Fibroblast of skin of abdomen (primary cell): Measurements from ENCODE around the gene WDR7. TPM values are rescaled to one million over a fixed set of nuclear protein-coding genes. Genes with fewer than 3 reads are reported as not detected.
"Not testable (repeated sequence)": the region's sequence is repeated elsewhere in the genome, so short reads cannot be mapped to it uniquely, and the experiment has no call there.

Experiments
- DNase-seq: peaks from one replicate; pipeline ENCODE4 v3.0.0-alpha.2; 2013
- polyA plus RNA-seq, 2 experiments: library from polyadenylated mRNA; unstranded; fragments of 120-200 nt; gene quantifications; one replicate each; pipeline ENCODE4 v1.2.1, GENCODE V29; 2013; ENCODE audit not compliant: insufficient read length in 2 of 2

The WDR7 gene
- 6.5 TPM for polyA plus RNA-seq (2013, experiment 1 of 2; ENCODE audit: insufficient read length)
- polyA plus RNA-seq (2013, experiment 2 of 2; ENCODE audit: insufficient read length), result 5.8 TPM

DNA sequence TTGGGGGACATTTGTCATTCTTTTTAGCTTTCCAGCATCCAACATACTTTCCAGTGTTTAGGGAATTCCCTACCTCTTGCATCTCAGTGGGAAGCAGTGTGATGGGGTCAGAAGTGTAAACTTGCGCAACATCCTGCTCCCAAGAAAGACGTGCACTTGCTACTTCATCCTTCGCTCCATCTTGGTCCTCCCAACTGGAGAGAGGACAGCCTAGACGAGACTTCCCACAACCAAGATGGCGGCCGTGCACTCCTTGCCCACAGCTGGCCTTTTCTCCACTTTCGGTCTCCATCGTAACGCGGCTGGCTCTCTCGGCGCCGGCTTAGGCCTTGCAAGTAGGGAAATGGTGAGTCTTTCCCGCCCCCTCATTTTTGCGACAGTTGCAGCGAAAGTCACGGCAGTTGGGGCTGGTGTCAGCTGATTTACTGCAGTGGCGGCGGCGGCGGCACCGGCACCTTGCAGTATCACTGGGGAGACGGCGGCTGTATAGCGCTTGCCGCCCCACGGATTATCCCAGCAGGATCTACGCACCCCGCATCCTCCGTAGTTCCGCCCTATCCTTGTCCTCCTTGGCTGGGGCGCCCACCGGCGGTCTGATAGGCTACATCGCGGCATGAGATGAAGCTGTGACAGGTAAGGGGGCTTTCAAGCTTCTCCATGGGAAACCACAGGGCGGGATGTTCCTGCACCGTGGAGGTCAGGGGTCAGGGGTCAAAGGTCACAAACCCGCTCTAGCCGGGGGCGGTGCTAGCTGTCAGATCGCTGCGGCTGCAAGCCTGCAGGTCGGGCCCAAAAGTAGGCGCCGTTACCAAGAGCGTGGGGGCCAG lies at the start of gene WDR7:
TSS of gene WDR7 (plus strand) at position 416 of the 827 bp plus-strand sequence. CDS start 21,157 bp downstream, outside the sequence.
- DNase-seq, result peak; percentile 99

DNA sequence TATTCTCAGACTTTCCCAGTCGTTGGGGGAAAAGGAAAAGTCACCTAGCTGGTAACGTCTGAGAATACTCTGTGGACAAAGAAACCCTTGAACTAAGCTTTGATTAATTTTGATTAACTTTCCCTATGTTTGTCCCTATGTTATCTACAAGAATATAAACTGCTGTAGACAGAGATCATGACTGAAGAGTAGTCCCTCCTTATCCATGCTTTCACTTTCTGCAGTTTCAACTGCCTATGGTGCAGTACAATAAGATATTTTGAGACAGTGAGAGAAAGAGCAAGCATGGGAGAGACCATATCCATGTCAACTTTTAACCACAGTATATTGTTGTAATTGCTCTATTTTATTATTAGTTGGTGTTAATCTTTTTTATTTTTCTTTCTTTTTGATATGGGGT lies 44.5 kb upstream of the WDR7 start:
- no peak for DNase-seq

DNA sequence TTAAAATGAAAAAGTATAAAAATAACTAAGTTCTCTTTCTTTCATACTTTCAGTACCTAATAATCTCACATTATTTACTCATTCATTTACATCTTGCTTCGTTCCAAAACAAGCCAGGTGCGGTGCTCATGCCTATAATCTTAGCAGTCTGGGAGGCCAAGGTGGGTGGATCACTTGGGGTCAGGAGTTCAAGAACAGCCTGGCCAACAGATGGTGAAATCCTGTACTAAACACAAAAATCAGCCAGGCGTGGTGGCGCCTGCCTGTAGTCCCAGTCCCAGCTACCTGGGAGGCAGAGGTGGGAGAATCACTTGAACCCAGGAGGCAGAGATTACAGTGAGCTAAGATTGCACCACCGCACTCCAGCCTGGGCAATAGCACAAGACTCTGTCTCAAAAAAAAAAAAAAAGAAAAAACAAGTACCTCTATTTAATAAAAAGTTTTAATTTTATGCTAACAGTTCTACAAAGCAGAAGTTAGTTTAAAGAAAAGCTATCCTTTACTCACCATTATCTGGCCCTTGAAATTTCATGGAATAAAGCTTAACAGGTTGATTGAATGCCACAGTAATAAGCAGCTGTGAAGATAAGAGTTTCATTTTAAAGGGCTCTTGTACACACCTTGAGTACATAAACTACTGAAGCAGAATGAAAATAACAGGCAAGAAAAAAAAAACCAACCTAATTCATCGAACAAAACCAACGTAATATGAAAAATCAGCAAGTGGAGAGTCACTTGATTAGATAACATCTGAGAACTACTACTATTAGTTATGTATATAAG lies 35.2 kb upstream of the WDR7 start:
- DNase-seq, result no peak

DNA sequence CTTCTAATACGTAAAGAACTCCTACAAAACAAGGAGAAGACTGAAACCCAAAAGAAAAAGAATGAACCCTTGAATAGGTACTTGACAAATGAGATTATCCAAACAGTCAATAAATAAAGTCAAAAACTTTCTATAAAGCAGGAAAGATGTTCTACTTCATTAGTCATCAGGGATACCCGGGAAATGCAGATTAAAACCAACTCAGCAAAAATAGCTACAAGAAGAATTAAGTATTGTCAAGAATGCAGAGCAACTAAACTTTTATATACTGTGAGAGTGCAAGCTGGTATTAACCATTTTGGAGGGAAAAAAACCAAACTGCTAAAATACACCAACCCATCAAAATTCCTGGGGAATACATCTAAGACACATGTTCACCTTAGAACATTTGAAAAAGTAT lies 23.2 kb upstream of the WDR7 start:
- peak; percentile 4 for DNase-seq

DNA sequence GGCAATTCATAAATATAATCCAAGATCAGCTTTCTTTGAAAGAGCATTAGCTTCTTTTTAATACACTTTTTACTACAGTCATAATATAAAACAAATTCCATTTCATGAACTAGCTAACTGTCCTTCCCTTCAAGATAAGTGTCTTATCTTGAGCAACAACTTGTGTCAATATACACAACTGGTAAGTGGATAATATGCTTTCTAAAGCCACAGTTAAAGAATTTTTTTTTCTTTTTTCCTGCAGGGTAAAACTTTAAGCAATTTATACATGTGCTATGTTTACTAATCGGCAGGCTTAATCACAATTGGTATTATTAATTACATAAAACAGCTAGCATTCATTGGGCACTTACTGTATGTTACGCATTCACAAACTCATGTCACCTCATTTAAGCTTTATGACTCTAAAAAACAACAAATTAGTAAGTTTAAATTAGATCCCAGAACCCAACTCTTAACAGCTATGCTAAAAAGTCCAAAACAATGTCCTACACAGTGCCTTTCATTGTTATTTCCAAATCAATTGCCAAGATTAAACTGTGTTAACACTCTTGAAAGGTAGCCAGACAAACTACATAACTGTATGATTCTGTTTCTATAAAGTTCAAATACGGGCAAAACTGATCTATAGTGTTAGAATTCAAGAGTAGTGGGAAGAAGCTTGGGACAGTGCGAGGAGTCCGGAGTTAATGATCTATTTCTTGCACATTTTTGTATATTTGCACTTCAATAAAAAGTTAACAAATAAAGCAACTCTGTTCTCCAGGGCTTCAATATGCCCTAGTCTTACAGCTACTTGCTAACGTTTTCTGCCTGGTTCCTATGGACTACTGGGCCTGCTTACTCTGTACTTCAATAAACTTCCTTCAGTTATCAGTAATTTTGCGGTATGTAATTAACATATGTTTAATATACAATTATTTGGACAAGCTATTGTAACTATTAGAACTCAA lies 18.8 kb upstream of the WDR7 start:
- DNase-seq, result no peak

DNA sequence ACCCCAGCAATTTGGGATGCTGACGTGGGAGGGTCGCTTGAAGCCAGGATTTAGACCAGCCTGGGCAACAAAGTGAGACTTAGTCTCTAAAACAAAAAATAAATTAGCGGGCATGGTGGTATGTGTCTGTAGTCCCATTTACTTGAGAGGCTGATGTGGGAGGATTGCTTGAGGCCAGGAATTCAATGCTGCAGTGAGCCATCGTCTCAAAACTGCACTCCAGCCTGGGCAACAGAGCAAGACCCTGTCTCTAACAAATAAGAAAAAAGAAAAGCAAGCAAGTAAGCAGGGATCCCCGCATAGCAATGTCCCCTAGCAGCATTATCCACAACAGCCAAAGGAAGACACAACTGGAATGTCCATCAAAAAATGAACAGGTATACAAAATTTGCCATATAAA lies 16.2 kb upstream of the WDR7 start:
- no peak for DNase-seq

DNA sequence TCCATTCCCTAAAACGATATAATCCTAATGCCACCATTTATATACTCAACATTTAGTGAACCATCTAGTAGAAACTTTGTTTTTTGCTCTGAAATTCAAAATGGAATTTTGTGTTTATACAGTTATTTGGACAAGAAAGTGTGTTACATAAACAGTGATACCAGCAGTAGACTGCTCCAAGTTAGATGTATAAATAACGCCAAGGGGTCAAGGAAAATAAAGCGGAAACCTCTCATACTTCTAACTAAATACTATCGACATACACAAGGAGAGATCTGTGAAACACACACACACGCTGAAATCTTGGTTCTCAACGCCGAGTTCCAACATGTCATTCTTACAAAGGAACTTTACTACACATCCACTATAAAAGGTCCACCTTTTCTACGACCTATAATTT lies 14.0 kb upstream of the WDR7 start:
- DNase-seq, result no peak

DNA sequence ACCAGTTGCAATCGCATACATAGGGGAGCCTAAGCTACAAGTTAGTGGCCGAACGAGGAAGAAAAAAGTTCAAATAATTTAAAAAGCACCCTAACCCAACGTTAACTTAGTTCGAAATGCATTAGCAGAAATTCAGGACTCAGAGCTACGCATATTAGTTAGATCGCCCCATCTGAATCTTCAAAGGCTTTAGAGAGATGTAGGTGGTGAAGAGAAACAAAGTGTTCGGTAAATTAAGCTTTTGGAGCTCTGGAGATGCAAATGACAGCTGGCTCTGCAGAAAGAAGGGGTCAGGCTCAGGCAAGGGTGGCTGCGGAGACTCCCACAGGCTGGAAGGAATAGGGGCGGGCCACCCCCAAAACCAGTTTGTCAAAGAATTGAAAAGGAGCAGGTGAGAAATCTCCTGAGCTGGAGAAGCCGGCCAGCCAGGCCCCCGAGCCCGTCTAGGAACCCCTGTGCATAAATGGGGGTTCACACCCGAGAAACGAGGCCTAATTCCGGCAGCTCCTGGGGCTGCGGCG lies 13.4 kb upstream of the WDR7 start:
- no peak for DNase-seq

DNA sequence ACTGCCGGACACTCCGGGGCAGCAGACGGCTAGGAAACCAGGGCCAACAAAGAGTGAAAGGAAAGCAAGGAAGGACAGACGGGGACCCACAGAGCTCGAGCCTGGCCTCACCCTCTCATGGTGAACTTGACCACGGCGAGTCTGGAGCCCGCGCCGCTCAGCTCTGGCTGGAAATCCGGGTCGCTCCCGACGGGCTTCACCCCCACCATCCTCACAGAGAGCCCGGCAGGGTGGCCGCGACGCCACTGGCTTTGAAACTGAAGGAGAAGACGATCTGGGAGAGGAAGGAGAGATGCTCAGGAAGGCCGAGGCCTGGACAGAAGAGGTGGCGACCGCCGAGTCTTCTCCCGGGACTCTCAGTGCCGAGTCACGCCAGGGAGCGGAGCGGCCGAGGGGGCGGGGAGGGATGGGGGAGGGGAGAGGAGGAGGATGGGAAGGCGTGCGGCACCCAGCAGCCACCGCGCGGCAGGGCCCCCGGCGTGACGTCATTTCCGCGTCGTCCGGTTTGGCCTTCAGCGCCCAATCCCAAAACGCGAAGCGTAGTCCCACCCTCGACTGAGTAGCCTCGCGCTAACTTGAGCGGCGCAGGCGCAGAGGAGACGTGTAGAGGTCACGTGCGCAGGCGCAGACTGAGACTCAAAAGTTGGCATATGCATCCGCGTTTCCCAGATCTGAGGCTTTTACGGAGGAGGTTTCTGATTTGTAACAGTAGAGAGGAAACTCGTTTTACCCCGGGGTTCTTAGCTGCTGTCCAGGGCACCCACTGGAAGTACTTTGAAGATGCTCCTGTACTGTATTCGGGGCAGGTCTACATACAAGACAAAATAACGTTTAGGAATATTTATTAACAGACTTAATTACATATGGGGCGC lies 12.7 kb upstream of the WDR7 start, which contains the start of gene TXNL1:
TSS of gene TXNL1 (minus strand) at position 361 of the 872 bp plus-strand sequence. CDS start at position 209, 152 bp downstream.
- DNase-seq, result peak; percentile 99

DNA sequence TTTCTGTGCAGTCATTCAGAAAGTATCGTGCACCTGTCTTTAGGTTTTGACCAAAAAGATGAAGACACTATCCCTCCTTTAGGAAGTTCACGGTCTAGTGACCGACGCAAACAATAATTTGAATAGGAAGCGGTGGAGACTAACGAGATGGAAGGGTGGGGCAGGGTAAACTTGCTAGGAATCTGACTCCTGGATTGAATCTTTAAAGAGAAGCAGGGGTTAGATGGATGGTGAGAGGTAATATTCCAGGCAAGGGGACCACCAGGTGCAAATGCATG lies 12.1 kb upstream of the WDR7 start:
- DNase-seq, result no peak

DNA sequence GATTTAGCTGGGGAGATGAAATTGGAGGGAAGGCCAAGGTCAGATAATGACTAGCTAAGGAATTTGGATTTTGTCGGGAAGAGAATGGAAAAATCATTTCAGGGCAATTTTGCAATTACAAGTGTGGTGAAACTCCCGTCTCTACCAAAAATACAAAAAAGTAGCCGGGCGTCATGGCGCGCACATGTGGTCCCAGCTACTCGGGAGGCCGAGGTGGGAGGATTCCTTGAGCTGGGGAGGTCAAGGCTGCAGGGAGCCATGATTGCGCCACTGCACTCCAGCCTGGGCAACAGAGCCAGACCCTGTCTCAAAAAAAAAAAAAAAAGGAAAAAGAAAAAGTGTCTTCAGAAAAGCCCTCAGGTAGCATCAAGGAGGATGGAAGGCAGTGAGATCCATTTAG lies 11.6 kb upstream of the WDR7 start:
- no peak for DNase-seq

DNA sequence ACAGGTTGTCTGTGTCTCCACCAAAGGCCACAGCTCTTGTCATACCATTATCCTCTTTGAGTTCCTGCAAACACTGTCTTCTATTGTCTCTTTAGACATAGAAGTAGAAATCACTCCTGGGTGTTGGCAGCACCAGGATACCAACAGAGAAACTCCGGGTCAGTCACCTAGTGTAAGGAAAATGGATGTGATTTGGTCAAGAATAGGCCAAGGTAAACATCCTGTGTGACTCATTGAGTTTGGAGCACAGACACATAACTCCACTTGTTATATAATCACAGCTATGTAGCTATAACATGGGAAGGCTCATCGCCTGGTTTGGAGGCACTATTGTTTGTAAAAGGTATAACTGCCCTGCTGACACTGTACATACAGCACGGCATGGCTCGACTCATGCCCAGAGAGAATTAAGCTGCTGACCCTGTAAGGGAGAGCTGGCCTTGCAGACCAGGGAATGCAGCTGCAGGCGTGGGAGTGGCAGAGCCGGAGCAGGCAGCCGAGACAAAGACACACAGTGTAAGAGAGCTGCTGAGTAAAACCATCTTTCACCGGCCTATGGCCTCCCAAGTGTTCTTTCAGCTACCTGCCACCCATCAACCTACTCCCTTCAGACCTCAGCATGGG lies 9.3 kb upstream of the WDR7 start:
- peak; percentile 18 for DNase-seq

DNA sequence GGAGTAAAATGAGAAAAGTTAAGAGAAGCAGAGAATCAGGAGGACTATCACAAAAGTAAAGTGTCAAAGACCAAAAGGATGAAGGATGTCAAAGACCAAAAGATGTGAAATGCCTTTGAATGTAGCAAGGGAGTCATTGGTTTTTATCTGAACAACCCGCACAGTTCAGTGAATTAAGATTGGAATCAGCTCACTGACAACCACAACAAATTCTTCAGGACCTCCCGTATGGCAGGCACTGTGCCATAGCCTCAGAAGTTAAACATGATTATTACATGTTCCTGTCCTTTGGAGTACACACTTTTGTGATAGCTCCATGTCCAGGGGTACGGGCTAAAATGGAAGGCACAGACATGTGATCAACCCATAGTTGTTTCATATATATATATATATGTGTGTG lies 7.8 kb upstream of the WDR7 start:
- DNase-seq, result no peak

DNA sequence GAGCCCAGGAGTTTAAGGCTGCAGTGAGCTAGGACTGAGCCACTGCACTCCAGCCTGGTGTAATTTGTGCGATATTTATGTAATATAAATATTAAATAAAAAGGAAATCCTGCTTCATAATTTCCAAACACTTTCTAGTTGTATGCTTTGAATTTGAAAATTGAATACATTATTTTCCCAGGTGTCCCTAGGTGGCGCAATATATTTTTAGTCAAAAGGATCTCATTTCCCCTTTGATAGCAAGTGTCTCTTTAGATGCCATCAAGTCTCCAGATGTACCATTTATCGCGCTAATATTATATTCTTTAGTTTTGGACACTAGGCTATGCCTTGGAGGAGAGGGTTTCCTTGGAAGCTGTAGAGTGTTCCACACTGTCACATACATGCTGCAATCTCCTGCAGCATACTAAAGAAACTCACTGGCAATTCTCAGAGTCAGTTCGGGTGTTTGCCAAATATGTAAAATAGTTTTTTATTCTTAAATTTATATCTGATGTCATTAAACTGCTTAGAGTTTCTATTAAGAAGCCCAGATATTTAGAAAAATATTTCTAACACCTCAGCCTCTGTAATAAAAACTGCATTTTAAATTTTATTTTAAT lies 5.6 kb upstream of the WDR7 start:
- no peak for DNase-seq

DNA sequence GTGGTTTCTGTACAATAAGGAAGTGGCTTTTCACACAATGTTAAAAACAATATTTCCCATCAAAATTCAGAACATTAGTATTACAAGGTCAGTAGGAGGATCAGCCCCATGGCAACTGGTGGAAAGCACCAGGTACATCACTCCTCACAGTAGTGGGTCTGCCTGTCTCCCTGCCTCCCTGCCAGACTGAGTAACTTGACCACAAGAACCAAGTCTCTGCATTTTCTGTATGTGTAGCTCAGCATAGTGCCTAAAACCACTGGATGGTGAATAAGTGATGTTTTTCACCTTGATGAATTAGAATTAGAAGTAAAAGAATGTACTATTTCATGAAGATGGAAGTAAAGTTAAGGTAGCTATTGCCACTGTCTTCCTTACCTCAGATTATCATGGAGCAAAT lies 4.1 kb upstream of the WDR7 start:
- no peak for DNase-seq

DNA sequence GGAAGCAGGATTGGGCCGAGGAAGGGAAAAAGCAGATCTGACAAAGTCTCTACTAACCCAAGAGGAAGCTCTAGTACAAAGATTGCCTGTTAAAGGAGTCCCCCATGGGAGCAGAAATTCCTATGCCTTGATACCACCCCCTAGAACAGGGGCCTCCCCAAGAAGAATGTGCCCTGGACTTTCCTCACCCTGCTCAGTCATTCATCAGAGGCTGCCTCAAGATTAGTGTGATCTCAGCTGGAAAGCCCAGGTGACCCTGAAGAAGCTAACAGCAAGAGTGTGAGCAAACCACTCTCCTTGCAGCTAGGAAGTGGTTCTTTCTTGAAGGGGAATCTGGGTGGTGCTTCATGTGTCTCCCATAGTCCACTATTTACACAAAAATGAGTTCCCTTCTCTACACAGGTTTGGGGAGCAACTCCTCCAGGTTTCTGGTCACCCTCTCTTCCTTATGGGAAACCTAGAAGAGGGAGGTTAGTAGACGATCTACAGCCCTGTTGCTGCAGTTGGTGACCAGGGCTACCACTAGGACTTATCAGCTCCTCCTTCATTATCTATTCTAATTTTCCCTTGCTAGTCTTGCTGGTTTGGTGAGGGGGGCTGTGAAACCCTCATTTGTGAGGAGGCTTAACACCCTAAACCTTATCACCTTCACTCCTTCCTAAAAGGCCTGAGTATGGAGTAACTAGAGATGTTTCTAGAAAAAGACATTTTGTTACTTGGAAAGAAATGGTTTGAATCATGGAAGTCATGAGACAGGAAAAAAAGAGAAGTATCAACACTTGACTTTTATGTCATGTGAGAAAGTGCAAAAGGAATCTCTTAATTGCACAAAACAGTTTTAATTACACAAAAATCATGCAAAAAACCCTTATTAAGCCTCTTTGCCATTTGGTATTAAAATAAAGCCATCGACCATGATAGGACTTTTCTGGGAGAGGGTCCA lies 2.9 kb upstream of the WDR7 start:
- DNase-seq, result no peak

DNA sequence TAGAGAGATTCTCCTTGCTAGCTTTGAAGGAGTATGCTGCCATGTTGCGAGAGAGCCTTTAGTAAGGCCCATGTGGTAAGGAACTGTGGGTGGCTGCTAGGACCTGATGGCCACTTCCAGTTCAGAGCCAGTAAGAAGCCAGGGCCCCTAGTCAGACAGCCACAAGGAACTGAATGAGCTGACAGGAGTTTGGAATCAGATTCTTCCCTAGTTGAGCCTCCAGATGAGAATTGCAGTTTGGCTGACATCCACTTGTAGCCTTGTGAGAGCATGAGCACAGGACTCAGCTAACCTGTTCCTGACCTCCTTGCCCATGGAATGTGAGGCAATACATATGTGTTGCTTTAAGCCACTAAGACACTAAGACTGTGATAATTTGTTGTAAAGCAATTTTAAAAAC lies 1.2 kb upstream of the WDR7 start:
- DNase-seq, result no peak

DNA sequence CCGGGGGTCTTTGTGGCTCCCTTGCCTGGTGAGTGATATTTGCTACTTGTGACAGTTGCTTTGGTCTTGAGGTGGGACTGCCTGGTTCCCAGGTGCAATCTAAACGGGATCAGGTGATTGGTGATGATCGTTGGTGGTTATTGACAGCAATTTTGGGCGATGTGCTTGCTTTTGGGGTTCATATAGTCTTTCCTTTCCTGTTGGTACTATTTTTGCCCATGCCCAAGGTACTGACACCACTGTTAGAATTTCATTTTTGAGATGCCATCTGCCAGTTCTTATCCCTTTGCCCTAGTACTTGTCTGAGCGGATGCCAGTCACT lies 573 bp downstream of the WDR7 start:
- DNase-seq, result no peak

DNA sequence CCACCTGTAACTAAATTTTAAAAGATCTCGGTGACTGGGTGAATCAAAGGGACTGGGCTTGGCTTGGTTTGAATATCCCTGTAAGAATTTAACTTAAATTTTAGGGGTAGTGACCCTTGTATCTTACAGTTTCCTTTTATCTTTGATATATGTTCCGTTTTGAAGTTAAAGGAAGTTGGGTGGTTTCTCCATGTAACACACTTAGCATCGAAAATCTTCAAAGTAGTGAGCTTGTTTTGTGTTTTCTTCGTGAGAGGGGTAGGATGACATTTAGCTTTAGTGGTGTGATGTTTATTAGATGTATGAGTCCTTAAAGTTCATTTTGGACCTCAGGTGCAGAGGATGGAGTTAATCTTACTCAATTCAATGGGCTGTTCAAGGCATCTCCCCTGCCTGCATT lies 1.6 kb downstream of the WDR7 start:
- DNase-seq, result no peak

DNA sequence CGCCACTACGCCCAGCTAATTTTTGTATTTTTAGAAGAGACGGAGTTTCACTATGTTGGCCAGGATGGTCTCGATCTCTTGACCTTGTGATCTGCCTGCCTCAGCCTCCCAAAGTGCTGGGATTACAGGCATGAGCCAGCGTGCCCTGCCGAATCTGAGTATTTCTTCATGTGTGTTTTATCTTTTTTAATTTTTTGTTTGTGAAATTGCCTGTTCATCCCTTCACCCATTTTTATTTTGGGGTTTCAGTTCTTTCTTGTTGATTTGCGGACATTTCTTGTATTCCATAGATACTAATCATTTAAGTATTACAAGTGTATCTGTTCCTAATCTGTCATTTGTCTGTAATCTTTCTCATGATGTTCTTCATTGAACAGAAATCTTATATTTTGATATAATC lies 3.1 kb downstream of the WDR7 start:
- DNase-seq, result not testable (repeated sequence)
